Kasumi-1 (cell line): Measurements from ENCODE around the gene SLC4A1.

ENCODE experiments used
- DNase-seq, 2 experiments: peaks; one replicate each; lab custom pipeline; 2025; lab: John Stamatoyannopoulos, UW

The SLC4A1 gene

DNA sequence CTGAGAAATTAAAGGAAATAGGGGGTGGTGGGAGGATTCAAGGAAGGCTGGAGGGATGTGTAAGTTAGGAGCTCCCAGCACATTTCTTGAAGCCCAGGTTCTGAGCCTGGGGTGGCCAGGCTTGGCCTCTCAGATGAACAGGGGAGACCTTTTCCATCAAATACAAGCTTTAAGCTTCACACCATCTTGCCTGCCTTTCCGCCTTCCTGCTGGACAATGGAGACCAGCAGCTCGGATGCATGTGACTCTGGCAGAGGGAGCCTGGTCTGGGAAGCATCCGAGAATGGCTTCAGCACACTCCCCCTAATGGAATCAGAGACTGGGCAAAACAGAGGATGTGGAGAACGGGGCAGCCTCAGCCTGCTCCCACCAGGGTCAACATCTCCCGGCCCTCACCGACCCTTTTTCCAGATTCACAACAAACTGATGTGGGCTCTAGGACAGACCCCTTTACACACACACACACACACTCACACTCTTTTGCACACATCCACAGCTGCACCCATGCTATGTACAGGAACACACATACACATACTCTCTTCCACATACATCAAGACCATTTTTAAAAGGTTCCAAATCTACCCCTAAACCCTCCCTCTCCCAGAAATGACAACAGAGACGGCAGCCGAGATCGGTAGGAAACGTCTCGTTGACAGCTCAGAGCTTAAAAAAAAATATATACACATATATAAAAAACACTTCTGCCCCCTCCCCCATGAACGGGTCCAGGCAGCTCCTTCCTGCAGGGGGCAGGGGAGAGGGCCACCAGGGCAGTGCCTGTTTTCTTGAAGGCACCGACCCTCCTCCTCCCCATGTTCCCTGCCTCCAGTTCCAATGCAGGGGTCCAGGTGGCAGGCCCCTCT, 61.7 kb downstream of the SLC4A1 start:
- no peak for DNase-seq

DNA sequence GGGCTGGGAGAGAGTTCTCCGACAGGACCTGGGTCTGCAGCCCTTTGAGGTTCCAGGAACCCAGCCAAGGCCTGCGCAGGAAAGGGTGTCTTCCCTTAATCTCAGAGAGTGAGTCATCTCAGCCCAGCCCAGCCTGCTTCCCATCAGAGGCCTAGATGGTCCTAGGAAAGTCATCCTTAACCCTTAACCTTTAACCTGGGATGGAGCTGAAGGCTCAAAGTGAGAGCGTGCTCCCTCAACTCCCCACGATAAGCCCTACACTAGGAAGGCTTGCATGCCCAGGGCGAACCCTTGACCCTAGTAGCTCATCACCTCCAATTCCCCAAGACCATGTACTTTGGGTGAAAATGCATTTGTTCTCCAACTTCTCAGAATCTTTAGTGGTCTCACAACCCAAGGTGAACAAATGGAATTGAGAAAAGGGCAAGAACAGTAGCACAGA, 63.5 kb downstream of the SLC4A1 start:
- no peak for DNase-seq

DNA sequence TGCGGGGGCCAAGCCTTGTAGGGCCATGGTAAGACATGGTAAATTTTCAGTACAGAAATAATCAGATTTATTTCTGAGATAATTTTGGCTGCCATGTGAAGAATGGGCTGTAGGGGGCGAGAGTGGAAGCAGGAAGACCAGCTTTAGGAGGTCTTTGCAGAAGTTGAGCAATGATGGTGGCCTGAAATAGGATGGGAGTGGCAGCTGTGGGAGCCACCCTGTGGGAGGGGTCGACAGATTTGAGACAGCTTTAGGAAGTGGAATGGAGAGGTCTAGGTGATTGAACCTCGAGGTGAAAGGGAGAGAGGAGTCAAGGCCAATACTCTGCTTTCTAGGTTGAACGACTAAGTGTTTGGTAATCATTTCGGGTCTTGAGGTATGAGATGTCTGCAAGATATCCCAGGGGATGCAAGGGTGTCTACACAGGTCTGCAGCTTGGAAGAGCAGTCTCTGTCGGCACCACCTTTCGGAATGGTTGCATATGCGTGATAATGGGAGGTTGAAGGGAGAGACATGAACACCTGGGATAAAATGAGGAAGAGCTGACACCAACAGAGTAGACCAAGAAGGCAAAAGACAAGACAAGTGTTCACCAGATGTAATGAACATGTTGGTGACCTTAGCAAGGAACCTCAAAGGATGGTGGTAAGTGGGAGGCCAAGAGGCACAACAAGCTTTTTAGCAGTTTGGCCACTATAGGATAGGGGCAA, 64.0 kb downstream of the SLC4A1 start:
- DNase-seq: peak; percentile 83 to 88

DNA sequence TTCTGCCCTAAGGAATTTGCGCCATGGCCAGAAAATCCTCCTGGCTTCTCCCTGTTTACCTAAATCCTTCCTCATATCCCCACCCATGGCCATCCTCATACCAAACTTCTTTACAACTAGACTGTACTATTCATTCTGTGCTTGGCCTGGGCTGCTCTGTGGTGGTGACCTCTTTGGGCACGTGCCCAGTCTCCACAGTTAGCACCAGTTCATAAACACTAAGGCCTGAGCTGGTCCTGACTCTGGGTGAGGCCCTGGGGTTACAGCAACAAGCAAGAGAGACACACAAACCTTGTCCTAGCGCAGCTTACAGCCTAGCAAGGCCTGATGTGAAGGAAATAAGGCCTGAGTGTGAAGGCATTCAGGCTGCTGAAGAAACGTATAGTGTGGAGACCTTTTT, 65.2 kb downstream of the SLC4A1 start:
- DNase-seq: no peak

DNA sequence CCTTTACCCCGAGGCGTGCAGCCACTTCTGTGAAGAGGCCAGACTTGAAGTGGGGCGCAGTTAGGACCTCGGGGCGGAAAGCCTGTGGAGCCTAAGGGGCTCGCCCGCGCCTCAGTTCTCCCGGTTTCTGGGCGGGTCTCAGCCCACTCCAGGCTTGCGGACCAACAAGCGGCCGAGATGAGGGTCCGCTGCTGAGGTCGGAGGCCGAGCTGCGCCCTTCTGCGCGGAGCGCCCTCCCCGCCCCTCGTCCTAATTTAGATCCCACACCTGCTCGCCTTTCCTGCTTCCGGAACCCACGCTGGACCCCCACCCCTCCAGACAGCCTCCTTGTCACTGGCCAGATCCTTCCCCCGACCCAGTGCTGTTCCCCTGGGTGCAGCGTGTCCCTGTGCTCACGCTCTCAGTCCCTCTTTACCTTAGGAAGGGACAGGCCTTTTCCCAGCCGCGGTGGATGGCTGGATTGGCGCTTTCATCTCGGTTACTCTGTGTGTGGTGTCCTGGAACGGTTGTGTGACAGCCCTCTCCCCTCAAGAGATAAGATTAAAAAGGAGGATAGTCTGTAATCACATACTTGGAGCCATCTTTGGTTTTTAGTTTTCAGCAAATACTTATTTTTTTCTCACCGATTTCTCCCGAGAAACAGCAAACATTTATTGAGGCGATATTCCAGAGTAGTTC, 67.3 kb downstream of the SLC4A1 start:
- peak in 1 of 2 experiments; percentile 47 for DNase-seq

DNA sequence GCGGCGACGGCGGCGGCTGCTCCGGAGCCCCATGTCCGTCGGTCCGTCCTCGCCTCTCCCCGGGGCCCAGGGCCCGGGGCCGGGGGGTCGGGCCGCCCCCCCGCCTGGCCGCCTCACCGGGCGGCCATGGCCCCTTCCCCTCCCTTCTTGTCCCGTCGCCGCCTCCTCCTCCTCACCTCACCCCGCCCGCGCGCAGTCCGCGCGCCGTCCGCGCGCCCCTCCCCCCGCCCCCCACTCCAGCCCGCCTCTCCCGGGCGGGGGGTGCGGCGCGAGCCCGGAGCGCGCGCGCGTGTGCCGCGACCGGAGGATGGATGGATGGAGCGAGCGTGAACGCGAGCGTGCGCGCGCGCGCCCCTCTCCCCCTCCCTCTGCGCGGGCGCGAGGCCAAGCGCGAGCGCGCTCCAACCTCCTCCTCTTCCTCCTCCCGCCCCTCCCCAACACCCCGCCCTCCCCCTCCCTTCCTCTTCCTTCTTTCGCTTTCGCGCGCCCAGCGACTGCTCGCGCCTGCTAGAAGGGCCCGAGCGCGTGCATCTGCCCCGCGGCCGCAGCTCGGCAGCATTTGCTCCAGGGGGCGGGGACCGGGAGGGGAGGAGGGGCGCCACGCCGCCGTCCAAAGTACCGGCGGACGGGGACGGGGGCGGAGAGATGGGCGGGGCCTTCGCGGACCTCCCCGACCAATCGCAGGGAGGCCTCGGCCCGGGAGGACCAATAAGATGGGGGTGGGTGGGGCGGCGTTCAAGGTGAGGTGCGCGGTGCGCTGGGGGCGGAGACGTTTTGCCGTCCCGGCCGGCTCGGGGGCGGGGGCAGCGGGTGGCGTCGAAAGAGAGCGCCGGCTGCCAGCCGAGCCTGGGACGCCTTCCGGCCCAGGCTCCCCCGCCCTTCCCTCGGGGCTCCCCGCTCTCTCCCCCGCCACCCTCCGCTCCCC, 68.1 kb downstream of the SLC4A1 start, which contains the start of gene ATXN7L3:
ATXN7L3 (minus strand) TSS at position 332 of the 925 bp plus-strand sequence. CDS start 1,814 bp downstream, outside the sequence.
- DNase-seq: peak; percentile 92 to 94

DNA sequence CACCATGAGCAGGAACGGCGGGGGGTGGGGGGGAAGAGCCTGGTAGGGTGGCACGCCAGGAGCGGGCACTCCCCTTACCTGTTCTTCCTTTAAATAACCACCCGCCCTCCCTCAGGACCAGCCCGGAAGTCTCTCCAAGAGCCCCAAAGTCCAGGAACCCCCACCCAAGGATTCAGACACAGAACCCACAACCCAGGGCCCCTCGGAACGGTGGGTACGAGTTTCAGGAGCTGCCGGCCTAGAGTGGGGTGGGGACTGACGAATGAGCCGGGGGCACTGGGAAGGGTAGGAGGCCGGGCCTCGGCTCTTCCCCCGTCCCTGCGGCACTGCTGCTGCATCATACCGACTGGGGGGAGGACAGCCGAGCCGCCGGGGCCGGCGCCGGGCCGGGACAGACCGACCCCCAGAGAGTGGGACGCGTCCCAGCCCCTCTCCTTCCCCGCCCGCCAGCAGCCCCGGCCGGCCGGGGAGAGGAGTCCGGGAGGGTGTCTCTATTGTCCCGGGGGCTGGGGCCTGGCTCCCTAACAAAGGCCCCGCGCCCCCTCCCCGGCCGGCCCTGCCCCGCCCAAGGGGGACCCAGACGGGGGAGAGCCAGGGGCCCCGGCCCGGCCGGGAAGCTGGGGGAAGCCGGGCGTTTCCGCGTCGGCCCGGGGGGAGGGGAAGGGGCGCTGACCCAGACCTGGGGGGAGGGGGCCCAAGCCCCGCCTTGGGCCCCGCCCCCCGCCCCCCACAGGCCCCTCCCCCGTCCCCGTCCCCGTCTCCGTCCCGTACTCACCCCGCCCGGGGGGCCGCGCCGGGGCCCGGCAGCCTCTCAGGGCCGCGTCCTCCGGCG, 69.0 kb downstream of the SLC4A1 start:
- DNase-seq: peak; percentile 20 to 40
